Ishikawa (cell line): Measurements from ENCODE around the gene MT1B.

Experiments used
- EP300 ChIP-seq: IDR thresholded peaks from 2 replicates; pipeline ENCODE4 v1.6.1; 2012; ENCODE audit warnings: borderline replicate concordance
- NFIC ChIP-seq: IDR thresholded peaks from 2 replicates; pipeline ENCODE4 v1.6.1; 2012
- RAD21 ChIP-seq: IDR thresholded peaks from 2 replicates; pipeline ENCODE4 v1.6.1; 2012; ENCODE audit warnings: low read depth
- TEAD4 ChIP-seq: IDR thresholded peaks from 2 replicates; pipeline ENCODE4 v1.6.1; 2012

DNA sequence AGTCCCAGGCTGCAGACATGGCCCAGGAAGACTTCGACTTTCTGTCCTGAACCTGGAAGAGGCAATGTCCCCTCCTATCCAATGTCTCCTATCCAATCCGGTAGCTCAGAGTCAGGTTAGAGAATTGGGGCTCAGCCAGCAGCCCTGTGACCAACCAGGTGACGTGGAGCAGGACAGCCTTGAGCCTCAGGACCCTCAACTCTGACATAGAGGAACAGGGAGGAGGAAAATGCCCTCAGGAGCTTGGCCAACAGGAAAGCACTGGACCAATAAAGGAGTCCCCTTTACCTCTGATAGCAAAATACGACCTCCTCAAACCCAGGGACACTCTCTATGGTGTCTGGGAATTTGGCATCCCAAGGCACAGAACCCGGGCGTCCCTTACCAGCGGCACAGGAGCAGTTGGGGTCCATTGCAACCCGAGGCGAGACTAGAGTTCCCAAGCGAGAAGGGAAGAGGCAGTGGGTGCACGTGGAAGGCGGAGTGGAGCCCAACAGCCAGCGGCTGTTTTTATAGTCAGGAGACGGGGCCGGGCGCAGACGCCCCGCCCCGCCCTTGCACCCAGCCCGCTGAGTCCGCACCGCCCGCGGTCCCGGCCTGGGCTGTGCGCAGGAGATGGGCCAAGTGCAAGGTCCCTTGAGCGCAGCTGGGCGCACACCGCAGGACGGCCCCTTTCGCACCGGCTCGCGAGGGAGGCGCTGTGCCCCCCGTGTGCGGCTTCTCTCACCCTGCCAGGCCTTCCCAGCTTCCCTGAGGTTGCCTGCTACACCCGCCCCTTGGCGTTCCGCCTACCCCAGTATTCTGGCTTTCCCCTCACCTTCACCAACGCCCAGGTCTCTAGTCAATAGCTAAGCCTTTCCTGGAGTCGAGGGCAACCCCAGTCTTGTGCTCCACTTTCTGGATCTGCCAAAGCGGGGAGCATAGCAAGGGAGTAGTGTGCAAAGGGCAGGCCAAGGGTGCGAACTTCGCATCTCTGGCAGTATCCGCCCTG, 16.2 kb downstream of the MT1B start, which contains the start of gene MT1G:
- TF ChIP-seq RAD21 (no peak), EP300 (no peak), TEAD4 (no peak), NFIC (no peak)
